ENCODE data around the gene CUX1.

Gene CUX1

GRCh38 chr7:101899616-101900015 is 82.2 kb downstream of the CUX1 start:
- peak overlapping the region; percentile 75 for H3K4me3 ChIP-seq (ENCODE audit: low read length)
- DNase-seq (ENCODE audit: low read depth): no peak
- TF ChIP-seq CTCF (conservative IDR thresholded peaks at IDR 0.05; ENCODE audit: low read length): no peak

DNA sequence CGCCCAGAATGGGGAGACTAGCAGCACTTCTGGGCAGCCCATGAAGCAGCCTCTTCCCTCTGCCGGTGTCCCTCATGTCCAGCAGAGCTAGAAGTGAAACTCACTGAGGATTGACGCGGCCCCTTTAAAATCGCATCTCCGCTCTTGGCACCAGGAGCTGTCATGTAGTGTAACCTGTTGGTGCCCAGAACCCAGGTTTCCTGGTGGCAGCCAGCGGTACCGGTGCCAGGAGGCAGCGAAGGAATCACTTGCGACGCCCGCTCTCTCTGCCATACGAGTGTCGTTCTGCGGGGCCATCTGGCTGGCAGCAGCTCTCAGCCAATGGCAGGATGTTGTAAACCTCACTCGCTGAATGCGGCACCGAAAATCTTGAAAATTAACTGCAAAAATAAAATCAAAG is 82.7 kb downstream of the CUX1 start:
- TF ChIP-seq CTCF (conservative IDR thresholded peaks at IDR 0.05; ENCODE audit: low read length): peak; percentile 27
- peak; percentile 31 for DNase-seq (ENCODE audit: low read depth)
- H3K4me3 ChIP-seq (ENCODE audit: low read length): peak overlapping the region; percentile 75

DNA sequence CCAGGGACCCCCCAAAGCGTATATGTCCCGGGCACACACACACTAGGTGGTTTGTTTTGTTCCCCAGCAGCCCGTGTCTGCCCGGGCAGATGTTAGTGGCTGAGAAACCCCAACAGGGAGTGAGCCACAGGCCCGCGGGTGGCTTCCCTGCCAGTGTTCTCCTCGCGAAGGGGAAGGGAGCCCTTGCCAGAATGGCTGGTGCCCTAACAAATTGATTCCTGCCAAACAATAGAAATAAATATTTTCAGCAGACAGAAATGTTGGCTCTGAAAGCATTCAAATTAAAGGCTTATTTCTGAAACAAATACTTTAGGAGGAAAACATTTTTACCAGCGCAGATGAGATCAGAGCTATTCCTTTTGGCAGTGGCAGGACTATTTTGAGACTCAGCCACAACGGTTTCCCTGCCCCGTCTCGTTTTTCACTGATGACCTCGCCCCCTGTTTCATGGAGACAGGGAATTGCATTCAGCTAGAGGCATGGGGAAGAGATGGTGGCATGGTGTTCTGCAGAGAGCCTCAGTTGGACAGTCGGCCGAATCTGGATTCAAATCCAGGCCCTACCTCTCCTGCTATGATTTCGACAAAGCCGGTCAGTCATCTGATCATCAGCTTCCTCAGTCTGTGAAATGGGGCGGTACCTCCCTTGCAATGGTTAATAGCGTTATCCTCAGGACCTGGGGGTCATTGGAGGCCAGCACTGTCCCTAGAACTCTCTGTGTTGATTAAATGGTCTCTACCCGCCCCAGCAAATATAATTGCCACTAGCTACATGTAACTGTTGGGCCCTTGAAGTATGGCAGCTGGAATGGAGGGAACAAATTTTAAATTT is 84.5 kb downstream of the CUX1 start:
- no peak for TF ChIP-seq CTCF (conservative IDR thresholded peaks at IDR 0.05; ENCODE audit: low read length)
- H3K4me3 ChIP-seq (ENCODE audit: low read length): no peak overlapping the region
- DNase-seq (ENCODE audit: low read depth): peak; percentile 61

DNA sequence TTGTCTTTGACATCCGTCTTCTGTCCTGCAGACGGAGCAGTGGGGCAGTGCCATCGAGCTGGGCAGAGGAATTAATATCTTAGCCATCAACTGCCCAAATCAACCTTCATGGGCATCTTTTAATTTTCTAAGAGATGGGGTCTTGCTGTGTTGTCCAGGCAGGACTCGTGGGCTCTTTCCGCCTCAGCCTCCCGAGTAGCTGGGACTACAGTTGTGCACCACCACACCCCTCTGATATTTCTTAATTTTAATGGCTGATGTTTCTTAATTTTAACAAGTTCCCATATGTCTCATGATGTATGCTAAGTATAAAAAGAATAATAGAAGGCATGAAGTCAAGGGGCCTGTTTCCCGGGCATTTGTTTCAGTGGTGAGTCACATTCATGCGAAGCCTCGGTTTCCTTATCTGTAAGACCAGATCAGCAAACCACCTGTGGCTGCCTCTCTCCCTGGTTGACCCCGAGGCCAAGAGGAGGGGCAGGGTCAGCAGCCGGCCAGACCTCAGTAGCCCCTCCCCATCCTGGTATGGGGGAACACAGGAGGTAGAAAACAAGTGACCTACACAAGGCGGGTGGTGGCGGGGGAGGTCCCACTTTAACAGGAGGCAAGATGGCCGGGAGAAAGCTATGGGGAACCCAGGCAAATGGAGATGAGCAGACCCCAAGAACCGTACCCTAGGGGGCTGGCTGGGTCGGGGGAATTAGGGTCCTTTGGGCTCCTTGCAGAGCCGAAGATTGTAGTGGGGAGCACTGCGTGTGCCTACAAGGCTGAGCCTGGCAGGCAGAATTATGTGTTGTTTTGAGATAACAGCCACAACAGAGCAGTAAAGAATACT is 85.5 kb downstream of the CUX1 start:
- no peak overlapping the region for H3K4me3 ChIP-seq (ENCODE audit: low read length)
- TF ChIP-seq CTCF (conservative IDR thresholded peaks at IDR 0.05; ENCODE audit: low read length): no peak
- no peak for DNase-seq (ENCODE audit: low read depth)

GRCh38 chr7:101903515-101903868 is 86.1 kb downstream of the CUX1 start:
- no peak for TF ChIP-seq CTCF (conservative IDR thresholded peaks at IDR 0.05; ENCODE audit: low read length)
- no peak overlapping the region for H3K4me3 ChIP-seq (ENCODE audit: low read length)
- DNase-seq (ENCODE audit: low read depth): no peak

GRCh38 chr7:101904019-101904418 is 86.6 kb downstream of the CUX1 start:
- TF ChIP-seq CTCF (conservative IDR thresholded peaks at IDR 0.05; ENCODE audit: low read length): no peak

More at GRCh38 chr7:101904019-101904418, 86.6 kb downstream of the CUX1 start:
- no peak for DNase-seq (ENCODE audit: low read depth)
- H3K4me3 ChIP-seq (ENCODE audit: low read length): no peak overlapping the region

Data from AG10803 (cell line).